Measurements from ENCODE around the gene UBFD1. TPM values are rescaled to one million over a fixed set of nuclear protein-coding genes. Genes with fewer than 3 reads are reported as not detected.
A peak's percentile ranks its signal among the peaks of the same experiment; 100 is the strongest.
"Not testable (repeated sequence)": the region's sequence is repeated elsewhere in the genome, so short reads cannot be mapped to it uniquely, and the experiment has no call there.

UBFD1 gene
- total RNA-seq, 8 experiments from 2014 or later = 43.7 to 72.5 (median 60.3) TPM

GRCh38 chr16:23580391-23580790 is 22.9 kb downstream of the UBFD1 start:
- H3K4me1 ChIP-seq (replicated peaks in 1 of 2) = no peaks in the 10 kb centered on the region
- in situ Hi-C loops (cut with MboI; ENCODE audit: low pct_unique_long_range_greater_than_20kb in 2 of 9, low sequenced_read_pairs in 9 of 9, unreplicated experiment in 9 of 9) = no loop called here
- ATAC-seq (replicated peaks in 6 of 8) = no peak
- H3K4me3 ChIP-seq = no peak overlapping the region
- H3K27ac ChIP-seq = no peak overlapping the region

GRCh38 chr16:23581764-23582163 is 24.2 kb downstream of the UBFD1 start:
- no peak overlapping the region for H3K27ac ChIP-seq
- no peak overlapping the region for H3K4me3 ChIP-seq
- in situ Hi-C loops (cut with MboI; ENCODE audit: low pct_unique_long_range_greater_than_20kb in 2 of 9, low sequenced_read_pairs in 9 of 9, unreplicated experiment in 9 of 9) = no loop called here
- H3K4me1 ChIP-seq (replicated peaks in 1 of 2) = no peaks in the 10 kb centered on the region
- ATAC-seq (replicated peaks in 6 of 8) = no peak

GRCh38 chr16:23583271-23583670 is 25.7 kb downstream of the UBFD1 start:
- H3K4me3 ChIP-seq; ATAC-seq (replicated peaks in 6 of 8); in situ Hi-C loops (cut with MboI; ENCODE audit: low pct_unique_long_range_greater_than_20kb in 2 of 9, low sequenced_read_pairs in 9 of 9, unreplicated experiment in 9 of 9); H3K4me1 ChIP-seq (replicated peaks in 1 of 2); H3K27ac ChIP-seq: not testable (repeated sequence)
- no CpG with 5 or more reads among the region's 30 CpGs for WGBS, 10 experiments

- H3K27ac ChIP-seq = no peak overlapping the region
- 63 to 100% (median 92%) methylated on average over 1 to 6 of the region's 14 CpGs; no CpG with 5 or more reads in 2 of the 10 experiments for WGBS, 10 experiments
- in situ Hi-C loops (cut with MboI; ENCODE audit: low pct_unique_long_range_greater_than_20kb in 2 of 9, low sequenced_read_pairs in 9 of 9, unreplicated experiment in 9 of 9) = no loop called here
Measured at GRCh38 chr16:23584186-23585076, 26.9 kb downstream of the UBFD1 start.

GRCh38 chr16:23587726-23588125 is 30.2 kb downstream of the UBFD1 start:
- no peak for ATAC-seq (replicated peaks in 6 of 8)
- 61 to 100% (median 100%) methylated on average over 1 to 3 of the region's 5 CpGs; no CpG with 5 or more reads in 6 of the 10 experiments for WGBS, 10 experiments
- in situ Hi-C loops (cut with MboI; ENCODE audit: low pct_unique_long_range_greater_than_20kb in 2 of 9, low sequenced_read_pairs in 9 of 9, unreplicated experiment in 9 of 9) = no loop called here

More at GRCh38 chr16:23584186-23585076, 26.9 kb downstream of the UBFD1 start:
- Histone ChIP-seq H3K4me3 (no peak overlapping the region), H3K4me1 (replicated peaks in 1 of 2) (no peaks in the 10 kb centered on the region)
- ATAC-seq (replicated peaks in 6 of 8) = no peak

GRCh38 chr16:23590181-23590580 is 32.7 kb downstream of the UBFD1 start:
- WGBS, 10 experiments = 93 to 100% (median 100%) methylated on average over 1 to 2 of the region's 3 CpGs; no CpG with 5 or more reads in 6 of the 10 experiments
- Histone ChIP-seq H3K4me1 (replicated peaks in 1 of 2) (peaks cover 6 to 10% of the 10 kb centered on the region in 2 donors), H3K4me3 (no peak overlapping the region), H3K27ac (no peak overlapping the region)
- ATAC-seq (replicated peaks in 6 of 8) = no peak
- in situ Hi-C loops (cut with MboI; ENCODE audit: low pct_unique_long_range_greater_than_20kb in 2 of 9, low sequenced_read_pairs in 9 of 9, unreplicated experiment in 9 of 9) = no loop called here

More at GRCh38 chr16:23587726-23588125, 30.2 kb downstream of the UBFD1 start:
- no peak overlapping the region for H3K4me3 ChIP-seq
- no peaks in the 10 kb centered on the region for H3K4me1 ChIP-seq (replicated peaks in 1 of 2)
- no peak overlapping the region for H3K27ac ChIP-seq

- ATAC-seq (replicated peaks in 6 of 8) = no peak
- H3K4me1 ChIP-seq (replicated peaks in 1 of 2) = peaks cover 6 to 11% of the 10 kb centered on the region in 2 donors
- no peak overlapping the region for H3K27ac ChIP-seq
- H3K4me3 ChIP-seq = peak overlapping the region in 1 of 5 donors; percentile 6
- in situ Hi-C loops (cut with MboI; ENCODE audit: low pct_unique_long_range_greater_than_20kb in 2 of 9, low sequenced_read_pairs in 9 of 9, unreplicated experiment in 9 of 9) = no loop called here
- 80 to 100% (median 97%) methylated on average over 1 to 9 of the region's 12 CpGs; no CpG with 5 or more reads in 6 of the 10 experiments for WGBS, 10 experiments
Measured at GRCh38 chr16:23594186-23594585, 36.7 kb downstream of the UBFD1 start.

GRCh38 chr16:23595246-23595950 is 37.9 kb downstream of the UBFD1 start:
- H3K4me3 ChIP-seq = peak overlapping the region; percentile 67 to 99 (median 97)
- in situ Hi-C loops (cut with MboI; ENCODE audit: low pct_unique_long_range_greater_than_20kb in 2 of 9, low sequenced_read_pairs in 9 of 9, unreplicated experiment in 9 of 9) = no loop called here
- WGBS, 10 experiments = 3 to 40% (median 15%) methylated on average over 1 to 18 of the region's 34 CpGs; no CpG with 5 or more reads in 2 of the 10 experiments
- peak overlapping the region; percentile 91 to 95 for H3K27ac ChIP-seq
- H3K4me1 ChIP-seq (replicated peaks in 1 of 2) = peaks cover 6 to 11% of the 10 kb centered on the region in 2 donors
- ATAC-seq (replicated peaks in 6 of 8) = peak in 4 of 8 experiments; percentile 2 to 13 (median 10)

- 0 to 80% (median 9%) methylated on average over 1 to 21 of the region's 67 CpGs for WGBS, 10 experiments
- Histone ChIP-seq H3K4me3 (peak within 1 kb of the TSS; percentile 67 to 99 (median 97)), H3K27ac (peak within 1 kb of the TSS; percentile 91 to 95), H3K4me1 (replicated peaks in 1 of 2) (peaks cover 6 to 11% of the 10 kb centered on the region in 2 donors)
- in situ Hi-C loops (cut with MboI; ENCODE audit: low pct_unique_long_range_greater_than_20kb in 2 of 9, low sequenced_read_pairs in 9 of 9, unreplicated experiment in 9 of 9) = no loop called here
- ATAC-seq (replicated peaks in 6 of 8) = peak; percentile 97 to 99 (median 98)
Measured at GRCh38 chr16:23595951-23596720, 38.6 kb downstream of the UBFD1 start, which contains the start of gene NDUFAB1. Gene NDUFAB1 (minus strand): TSS chr16:23596316. CDS start chr16:23596290, 26 bp downstream.

- peak in 1 of 8 experiments; percentile 2 for ATAC-seq (replicated peaks in 6 of 8)
- WGBS, 10 experiments = 67 to 100% (median 89%) methylated on average over 2 to 8 of the region's 11 CpGs; no CpG with 5 or more reads in 1 of the 10 experiments
- in situ Hi-C loops (cut with MboI; ENCODE audit: low pct_unique_long_range_greater_than_20kb in 2 of 9, low sequenced_read_pairs in 9 of 9, unreplicated experiment in 9 of 9) = no loop called here
- Histone ChIP-seq H3K27ac (no peak overlapping the region), H3K4me1 (replicated peaks in 1 of 2) (peaks cover 6 to 11% of the 10 kb centered on the region in 2 donors), H3K4me3 (no peak overlapping the region)
Measured at GRCh38 chr16:23597003-23597756, 39.7 kb downstream of the UBFD1 start.

- no peaks in the 10 kb centered on the region for H3K4me1 ChIP-seq (replicated peaks in 1 of 2)
- no peak overlapping the region for H3K4me3 ChIP-seq
- no peak overlapping the region for H3K27ac ChIP-seq
- ATAC-seq (replicated peaks in 6 of 8) = peak in 3 of 8 experiments; percentile 55 to 84 (median 79)
- WGBS, 10 experiments = 23 to 90% (median 79%) methylated on average over 1 to 6 of the region's 6 CpGs; no CpG with 5 or more reads in 1 of the 10 experiments
- in situ Hi-C loops (cut with MboI; ENCODE audit: low pct_unique_long_range_greater_than_20kb in 2 of 9, low sequenced_read_pairs in 9 of 9, unreplicated experiment in 9 of 9) = no loop called here
Measured at GRCh38 chr16:23607726-23608125, 50.2 kb downstream of the UBFD1 start.

- Histone ChIP-seq H3K27ac (no peak overlapping the region), H3K4me3 (no peak overlapping the region), H3K4me1 (replicated peaks in 1 of 2) (no peaks in the 10 kb centered on the region)
- in situ Hi-C loops (cut with MboI; ENCODE audit: low pct_unique_long_range_greater_than_20kb in 2 of 9, low sequenced_read_pairs in 9 of 9, unreplicated experiment in 9 of 9) = no loop called here
- ATAC-seq (replicated peaks in 6 of 8) = peak in 3 of 8 experiments; percentile 45 to 70 (median 54)
- 60 to 100% (median 83%) methylated on average over 1 to 4 of the region's 4 CpGs; no CpG with 5 or more reads in 3 of the 10 experiments for WGBS, 10 experiments
Measured at GRCh38 chr16:23608194-23608593, 50.7 kb downstream of the UBFD1 start.

Data from motor neuron (in vitro differentiated cells).